Kidney (tissue), 14 donors: Measurements from ENCODE around the gene SMYD3. TPM values are rescaled to one million over a fixed set of nuclear protein-coding genes. Genes with fewer than 3 reads are reported as not detected.

ENCODE experiments used
- DNase-seq, 5 donors: peaks; one replicate each; pipeline ENCODE4 v3.0.0-alpha.2; 2013 to 2020
- FAIRE-seq: peaks from 2 replicates; lab custom pipeline; 2012; peaks lifted over from hg19 to GRCh38; lab: Jason Lieb, UNC
- H3K27ac ChIP-seq, 2 donors: one replicate each; pipeline ENCODE4 v1.7.0; 2013; ENCODE audit warnings: low read depth in 2 of 2, low read length in 2 of 2, inconsistent platforms in 1 of 2
- H3K27me3 ChIP-seq: one replicate; pipeline ENCODE4 v1.7.1; 2013; ENCODE audit warnings: low read length, inconsistent platforms; ENCODE audit not compliant: control insufficient read depth, insufficient read depth
- H3K36me3 ChIP-seq, 3 donors: one replicate each; pipeline versions ENCODE4 v1.7.0 to v1.7.1; 2013; ENCODE audit warnings: low read length in 3 of 3, control low read depth in 1 of 3, inconsistent platforms in 1 of 3; ENCODE audit not compliant: insufficient read depth in 3 of 3, control insufficient read depth in 2 of 3
- H3K4me1 ChIP-seq, 3 donors: one replicate each; pipeline versions ENCODE4 v1.7.0 to v1.7.1; 2013; ENCODE audit warnings: low read length in 3 of 3, inconsistent platforms in 1 of 3, low read depth in 1 of 3; ENCODE audit not compliant: control insufficient read depth in 2 of 3, insufficient read depth in 2 of 3
- H3K4me3 ChIP-seq, 3 donors: one replicate each; pipeline versions ENCODE4 v1.7.0 to v1.8.1; 2013; ENCODE audit warnings: low read length in 3 of 3, control low read depth in 1 of 3, inconsistent platforms in 1 of 3
- H3K9ac ChIP-seq, 3 donors: one replicate each; pipeline versions ENCODE4 v1.7.0 to v1.7.1; 2013; ENCODE audit warnings: low read length in 3 of 3, control low read depth in 1 of 3, inconsistent platforms in 1 of 3
- H3K9me3 ChIP-seq, 3 donors: one replicate each; pipeline versions ENCODE4 v1.7.0 to v1.7.1; 2013; ENCODE audit warnings: low read length in 3 of 3, control low read depth in 1 of 3, inconsistent platforms in 1 of 3; ENCODE audit not compliant: control insufficient read depth in 2 of 3, insufficient read depth in 1 of 3
- intact Hi-C: fragments of 100-400 bp; cut with DNase I; formaldehyde crosslinking; loops from one replicate; pipeline ENCODE4 v1.11.1; 2022
- polyA plus RNA-seq: library from polyadenylated mRNA; stranded (reverse); fragments of 350-450 nt; fragmentation: Illumina TruSeq; extraction: RNeasy Lipid Tissue Mini Kit (QIAGEN cat#74804); gene quantifications from one replicate; pipeline ENCODE4 v1.2.3, GENCODE V29; 2014; ENCODE audit warnings: low read depth, low replicate concordance; ENCODE audit not compliant: insufficient read depth
- total RNA-seq: library from RNA; stranded (reverse); fragmentation: NEBNext Ultra II Directional; extraction: Animal tissue kit (Norgen Biotek cat#: 25700); gene quantifications from one replicate; pipeline ENCODE4 v1.2.1, GENCODE V29; 2021
- TF ChIP-seq, protein P1 (sequence below): IDR thresholded peaks from 3 replicates; pipeline ENCODE4 v1.5.1; 2012; ENCODE audit warnings: mild to moderate bottlenecking, moderate library complexity, borderline replicate concordance; ENCODE audit not compliant: insufficient read depth; ENCODE audit errors: extremely low read depth
- donor health status: control.
- donor health status: control.
- donor health status: control.
- donor health status: control.
- donor health status: control.
- donor health status: DM: yes; HTN: yes; CAD: no.
- donor health status: Normal renal cell carcinoma (clear cell type).

The SMYD3 gene
- total and polyA plus RNA-seq, 2 donors from 2014 or later, result 23.3 to 23.9 TPM

DNA sequence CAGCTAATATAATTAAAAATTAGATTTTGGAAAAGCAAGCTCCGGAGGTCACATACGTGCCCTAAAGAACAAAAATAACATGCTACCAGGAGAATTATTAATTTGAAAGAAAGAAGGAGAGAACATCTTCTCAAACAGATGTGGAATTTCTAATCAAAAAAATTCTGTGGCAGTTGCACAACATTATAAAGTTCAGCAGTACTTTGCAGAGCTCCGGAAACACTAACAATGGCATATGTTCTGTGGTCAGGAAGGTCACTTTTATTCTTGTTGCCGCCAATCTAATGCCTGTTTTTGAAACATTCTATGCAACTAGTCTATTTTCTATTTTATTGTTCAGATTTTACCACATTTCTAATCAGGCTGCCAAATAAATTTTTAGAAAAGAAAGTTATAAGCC, 186.8 kb downstream of the SMYD3 start:
- FAIRE-seq (no peak), DNase-seq (peak in 1 of 5 donors; percentile 23)
- Histone ChIP-seq H3K4me3 (no peak overlapping the region), H3K9me3 (no peaks in the 10 kb centered on the region), H3K27ac (no peak overlapping the region), H3K9ac (no peak overlapping the region), H3K27me3 (no peaks in the 10 kb centered on the region), H3K4me1 (no peaks in the 10 kb centered on the region), H3K36me3 (no peaks in the 10 kb centered on the region)
- TF ChIP-seq, protein P1, sequence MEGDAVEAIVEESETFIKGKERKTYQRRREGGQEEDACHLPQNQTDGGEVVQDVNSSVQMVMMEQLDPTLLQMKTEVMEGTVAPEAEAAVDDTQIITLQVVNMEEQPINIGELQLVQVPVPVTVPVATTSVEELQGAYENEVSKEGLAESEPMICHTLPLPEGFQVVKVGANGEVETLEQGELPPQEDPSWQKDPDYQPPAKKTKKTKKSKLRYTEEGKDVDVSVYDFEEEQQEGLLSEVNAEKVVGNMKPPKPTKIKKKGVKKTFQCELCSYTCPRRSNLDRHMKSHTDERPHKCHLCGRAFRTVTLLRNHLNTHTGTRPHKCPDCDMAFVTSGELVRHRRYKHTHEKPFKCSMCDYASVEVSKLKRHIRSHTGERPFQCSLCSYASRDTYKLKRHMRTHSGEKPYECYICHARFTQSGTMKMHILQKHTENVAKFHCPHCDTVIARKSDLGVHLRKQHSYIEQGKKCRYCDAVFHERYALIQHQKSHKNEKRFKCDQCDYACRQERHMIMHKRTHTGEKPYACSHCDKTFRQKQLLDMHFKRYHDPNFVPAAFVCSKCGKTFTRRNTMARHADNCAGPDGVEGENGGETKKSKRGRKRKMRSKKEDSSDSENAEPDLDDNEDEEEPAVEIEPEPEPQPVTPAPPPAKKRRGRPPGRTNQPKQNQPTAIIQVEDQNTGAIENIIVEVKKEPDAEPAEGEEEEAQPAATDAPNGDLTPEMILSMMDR, result no peak
- intact Hi-C loops, result no loop called here

DNA sequence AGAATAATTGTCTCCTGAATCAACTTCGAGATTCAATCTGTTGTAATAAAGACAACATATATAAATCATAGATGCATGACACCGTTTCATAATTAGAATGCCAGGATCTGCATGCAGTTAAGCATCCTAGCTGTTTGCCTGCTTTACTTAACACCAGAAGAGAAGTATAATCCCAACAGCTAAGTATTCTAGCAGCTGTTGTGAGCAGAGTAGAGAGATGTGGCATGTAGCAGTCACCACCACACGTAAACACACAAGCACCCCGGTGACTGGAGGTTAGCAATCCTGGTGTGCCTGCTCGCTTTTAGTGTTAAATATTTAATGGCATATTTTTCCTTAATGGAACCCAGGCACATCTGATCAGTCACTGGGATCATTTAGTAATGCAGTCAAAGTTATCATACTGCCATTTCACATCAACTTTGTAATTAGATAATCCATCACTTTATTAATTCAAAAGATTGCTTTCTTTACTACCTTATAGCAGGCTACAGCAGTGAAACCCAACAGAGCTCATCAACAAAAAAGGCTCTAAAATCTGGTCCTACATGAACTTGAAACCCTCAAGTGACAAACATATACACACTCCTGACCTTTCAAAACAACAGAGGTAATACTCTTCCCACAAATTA, 187.9 kb downstream of the SMYD3 start:
- no peaks in the 10 kb centered on the region for H3K27me3 ChIP-seq
- TF ChIP-seq, protein P1, result no peak
- H3K9me3 ChIP-seq, result no peaks in the 10 kb centered on the region
- intact Hi-C loops, result no loop called here
- H3K27ac ChIP-seq, result no peak overlapping the region
- no peaks in the 10 kb centered on the region for H3K4me1 ChIP-seq
- FAIRE-seq, result no peak
- DNase-seq, result no peak
- H3K4me3 ChIP-seq, result no peak overlapping the region
- H3K36me3 ChIP-seq, result no peaks in the 10 kb centered on the region
- H3K9ac ChIP-seq, result no peak overlapping the region

DNA sequence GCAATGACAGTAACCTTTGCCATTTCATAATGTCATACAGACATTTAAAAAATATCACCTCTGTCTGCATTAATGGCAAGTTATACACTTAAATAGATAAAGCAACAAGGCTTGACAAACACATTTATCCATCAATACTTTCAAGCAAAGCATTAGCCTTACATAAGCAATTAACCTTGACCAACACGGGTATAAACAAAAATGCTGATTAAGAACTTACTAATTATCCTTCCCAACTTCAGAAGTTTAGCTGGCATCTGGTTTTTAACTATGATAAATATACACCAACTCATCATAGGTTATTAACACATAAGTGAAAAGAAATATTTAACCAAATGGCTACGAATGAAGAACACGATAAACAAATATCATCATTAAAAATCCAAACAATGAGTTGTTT, 188.5 kb downstream of the SMYD3 start:
- H3K9me3 ChIP-seq, result no peaks in the 10 kb centered on the region
- no peaks in the 10 kb centered on the region for H3K4me1 ChIP-seq
- no peak overlapping the region for H3K9ac ChIP-seq
- TF ChIP-seq, protein P1, result no peak
- no peak overlapping the region for H3K27ac ChIP-seq
- H3K27me3 ChIP-seq, result no peaks in the 10 kb centered on the region
- no peak for FAIRE-seq
- no peak for DNase-seq
- no peaks in the 10 kb centered on the region for H3K36me3 ChIP-seq
- H3K4me3 ChIP-seq, result no peak overlapping the region
- intact Hi-C loops, result no loop called here

DNA sequence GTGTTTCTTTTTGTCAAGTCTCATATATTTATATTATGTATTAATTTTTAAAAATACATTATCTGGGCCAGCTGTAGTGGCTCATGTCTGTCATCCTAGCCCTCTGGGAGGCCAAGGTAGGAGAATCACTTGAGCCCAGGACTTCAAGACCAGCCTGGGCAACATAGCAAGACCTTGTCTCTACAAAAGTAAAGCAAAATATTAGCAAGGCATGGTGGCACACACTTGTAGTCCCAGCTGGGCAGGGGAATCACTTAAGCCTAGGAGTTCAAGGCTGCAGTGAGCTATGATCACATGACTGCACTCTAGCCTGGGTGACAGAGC, 189.1 kb downstream of the SMYD3 start:
- DNase-seq, result no peak
- TF ChIP-seq, protein P1, result no peak
- H3K4me3 ChIP-seq, result no peak overlapping the region
- no peaks in the 10 kb centered on the region for H3K36me3 ChIP-seq
- H3K9ac ChIP-seq, result no peak overlapping the region
- intact Hi-C loops, result no loop called here
- no peak for FAIRE-seq
- H3K27ac ChIP-seq, result no peak overlapping the region
- no peaks in the 10 kb centered on the region for H3K4me1 ChIP-seq
- no peaks in the 10 kb centered on the region for H3K9me3 ChIP-seq
- H3K27me3 ChIP-seq, result no peaks in the 10 kb centered on the region
